Keratinocyte (primary cell): ENCODE measurements around the gene CD300LD. TPM values are rescaled to one million over a fixed set of nuclear protein-coding genes. Genes with fewer than 3 reads are reported as not detected.

Experiments
- DNase-seq: peaks from one replicate; pipeline ENCODE4 v3.0.0-alpha.2; 2011; ENCODE audit warnings: low read depth, missing footprints, low spot score
- FAIRE-seq: peaks from 2 replicates; lab custom pipeline; 2011; peaks lifted over from hg19 to GRCh38; lab: Jason Lieb, UNC
- H2AFZ ChIP-seq: 2 replicates; pipeline ENCODE4 v1.6.0; 2012; ENCODE audit warnings: low read length, control low read depth, inconsistent platforms; ENCODE audit not compliant: control insufficient read depth
- H3K27ac ChIP-seq: 2 replicates; pipeline ENCODE4 v1.5.1; 2011; ENCODE audit warnings: low read length; ENCODE audit not compliant: control insufficient read depth, insufficient read depth
- H3K27me3 ChIP-seq: 3 replicates; pipeline ENCODE4 v1.6.0; 2011; ENCODE audit warnings: low read length; ENCODE audit not compliant: control insufficient read depth, insufficient read depth; ENCODE audit errors: extremely low read depth
- H3K36me3 ChIP-seq, 2 experiments: 2 replicates in 1 of 2; 3 replicates in 1 of 2; pipeline ENCODE4 v1.5.1; 2011; ENCODE audit warnings: low read length in 2 of 2, mild to moderate bottlenecking in 1 of 2; ENCODE audit not compliant: control insufficient read depth in 2 of 2, insufficient read depth in 2 of 2; ENCODE audit errors: extremely low read depth in 1 of 2
- H3K4me1 ChIP-seq: 3 replicates; pipeline ENCODE4 v1.5.1; 2011; ENCODE audit warnings: low read length; ENCODE audit not compliant: control insufficient read depth, insufficient read depth; ENCODE audit errors: extremely low read depth
- H3K4me2 ChIP-seq: 3 replicates; pipeline ENCODE4 v1.6.0; 2011; ENCODE audit warnings: low read depth, low read length; ENCODE audit not compliant: control insufficient read depth, insufficient read depth; ENCODE audit errors: extremely low read depth
- H3K4me3 ChIP-seq, 3 experiments: fragments of 200-600 bp in 1 of 3; sonication (generic) in 1 of 3; 2 replicates in 2 of 3; 3 replicates in 1 of 3; pipeline ENCODE4 v1.5.1; 2011 to 2016; ENCODE audit warnings: low read length in 3 of 3, mild to moderate bottlenecking in 3 of 3, control low read depth in 2 of 3, inconsistent platforms in 1 of 3, low read depth in 1 of 3, mixed read lengths in 1 of 3, mixed run types in 1 of 3, moderate library complexity in 1 of 3; ENCODE audit not compliant: control insufficient read depth in 2 of 3, insufficient read depth in 2 of 3; ENCODE audit errors: extremely low read depth in 1 of 3
- H3K79me2 ChIP-seq: 2 replicates; pipeline ENCODE4 v1.6.0; 2012; ENCODE audit warnings: low read length; ENCODE audit not compliant: control insufficient read depth, insufficient read depth
- H3K9ac ChIP-seq: 3 replicates; pipeline ENCODE4 v1.6.0; 2011; ENCODE audit warnings: low read length; ENCODE audit not compliant: control insufficient read depth, insufficient read depth; ENCODE audit errors: extremely low read depth
- H3K9me1 ChIP-seq: 3 replicates; pipeline ENCODE4 v1.6.0; 2011; ENCODE audit warnings: low read length; ENCODE audit not compliant: control insufficient read depth, insufficient read depth; ENCODE audit errors: extremely low read depth
- H3K9me3 ChIP-seq: 2 replicates; pipeline ENCODE4 v1.5.1; 2012; ENCODE audit warnings: low read depth, low read length; ENCODE audit not compliant: control insufficient read depth
- H4K20me1 ChIP-seq: 3 replicates; pipeline ENCODE4 v1.6.0; 2011; ENCODE audit warnings: low read length; ENCODE audit not compliant: control insufficient read depth, insufficient read depth; ENCODE audit errors: extremely low read depth
- EZH2 ChIP-seq: IDR thresholded peaks from one replicate; pipeline ENCODE4 v1.6.1; 2012; ENCODE audit warnings: inconsistent platforms, mild to moderate bottlenecking, low read length, moderate library complexity
- dilution Hi-C: fragments of 300-500 bp; cut with MboI; formaldehyde crosslinking; loops from one replicate; pipeline ENCODE4 v1.7.0; 2020; ENCODE audit warnings: low sequenced_read_pairs; ENCODE audit not compliant: extremely low pct_ligation_motif_present
- polyA plus RNA-seq, 5 experiments: library from polyadenylated mRNA; depleted of rRNA in 3 of 5; stranded (reverse) in 3 of 5; stranded (forward) in 1 of 5; unstranded in 1 of 5; fragments of >200 nt; gene quantifications; 1 replicate in 1 of 5; 2 replicates in 3 of 5; 3 replicates in 1 of 5; pipeline versions ENCODE4 v1.2.1 to v1.2.3, GENCODE V29; 2011 to 2012; ENCODE audit warnings: missing spikeins in 2 of 5, low read depth in 1 of 5, low replicate concordance in 1 of 5
- TF ChIP-seq, protein P1 (sequence below), 3 experiments: IDR thresholded peaks in 1 of 3; conservative IDR thresholded peaks in 1 of 3; optimal IDR thresholded peaks in 1 of 3; 2 replicates in 2 of 3; 3 replicates in 1 of 3; pipeline versions ENCODE3 to v1.5.1; 2011; ENCODE audit warnings: low read length in 3 of 3, mild to moderate bottlenecking in 3 of 3, moderate library complexity in 2 of 3, control low read depth in 1 of 3, inconsistent platforms in 1 of 3; ENCODE audit not compliant: insufficient read depth in 2 of 3; ENCODE audit errors: extremely low read depth in 1 of 3

CD300LD gene
- polyA plus RNA-seq, 1 donor (not counting 4 experiments of a cell fraction or from before 2014, with no cell fraction given), result not detected

DNA sequence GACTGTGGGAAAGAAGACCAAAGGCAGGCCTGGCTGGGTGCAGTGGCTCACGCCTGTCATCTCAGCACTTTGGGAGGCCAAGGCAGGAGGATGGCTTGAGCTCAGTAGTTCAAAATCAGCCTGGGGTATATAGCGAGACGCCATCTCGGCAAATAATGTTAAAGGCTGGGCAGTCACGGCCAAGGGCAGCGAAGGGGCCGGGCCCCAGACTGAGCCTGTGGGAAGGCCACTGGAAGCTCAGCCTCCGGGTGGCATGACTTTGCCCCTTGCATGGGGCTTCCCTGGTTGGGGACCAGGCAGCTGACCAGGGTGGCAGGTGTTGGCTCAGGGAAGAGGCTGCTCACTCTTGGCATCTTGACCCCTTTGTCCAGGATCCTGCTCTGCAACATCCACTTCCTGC is 14.0 kb upstream of the CD300LD start:
- no peak for DNase-seq
- FAIRE-seq, result no peak
- TF ChIP-seq, protein P1, sequence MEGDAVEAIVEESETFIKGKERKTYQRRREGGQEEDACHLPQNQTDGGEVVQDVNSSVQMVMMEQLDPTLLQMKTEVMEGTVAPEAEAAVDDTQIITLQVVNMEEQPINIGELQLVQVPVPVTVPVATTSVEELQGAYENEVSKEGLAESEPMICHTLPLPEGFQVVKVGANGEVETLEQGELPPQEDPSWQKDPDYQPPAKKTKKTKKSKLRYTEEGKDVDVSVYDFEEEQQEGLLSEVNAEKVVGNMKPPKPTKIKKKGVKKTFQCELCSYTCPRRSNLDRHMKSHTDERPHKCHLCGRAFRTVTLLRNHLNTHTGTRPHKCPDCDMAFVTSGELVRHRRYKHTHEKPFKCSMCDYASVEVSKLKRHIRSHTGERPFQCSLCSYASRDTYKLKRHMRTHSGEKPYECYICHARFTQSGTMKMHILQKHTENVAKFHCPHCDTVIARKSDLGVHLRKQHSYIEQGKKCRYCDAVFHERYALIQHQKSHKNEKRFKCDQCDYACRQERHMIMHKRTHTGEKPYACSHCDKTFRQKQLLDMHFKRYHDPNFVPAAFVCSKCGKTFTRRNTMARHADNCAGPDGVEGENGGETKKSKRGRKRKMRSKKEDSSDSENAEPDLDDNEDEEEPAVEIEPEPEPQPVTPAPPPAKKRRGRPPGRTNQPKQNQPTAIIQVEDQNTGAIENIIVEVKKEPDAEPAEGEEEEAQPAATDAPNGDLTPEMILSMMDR (optimal IDR thresholded peaks at IDR 0.05 in 1 of 3, IDR thresholded peaks at IDR 0.05 in 1 of 3, conservative IDR thresholded peaks at IDR 0.05 in 1 of 3; ENCODE audit: extremely low read depth in 1 of 3, insufficient read depth in 2 of 3, low read length in 3 of 3), result no peak
- TF ChIP-seq EZH2, result no peak
- no peak overlapping the region for H3K4me2 ChIP-seq
- H3K9me3 ChIP-seq, result no peaks in the 10 kb centered on the region
- H4K20me1 ChIP-seq, result no peaks in the 10 kb centered on the region
- H3K4me3 ChIP-seq, result no peak overlapping the region
- no peak overlapping the region for H2AFZ ChIP-seq
- H3K9ac ChIP-seq, result no peak overlapping the region
- dilution Hi-C loops, result no loop called here
- H3K27ac ChIP-seq, result no peak overlapping the region
- peaks cover 15% of the 10 kb centered on the region for H3K4me1 ChIP-seq
- no peaks in the 10 kb centered on the region for H3K9me1 ChIP-seq
- H3K36me3 ChIP-seq, result no peaks in the 10 kb centered on the region
- no peaks in the 10 kb centered on the region for H3K79me2 ChIP-seq
- peaks cover 4% of the 10 kb centered on the region for H3K27me3 ChIP-seq

DNA sequence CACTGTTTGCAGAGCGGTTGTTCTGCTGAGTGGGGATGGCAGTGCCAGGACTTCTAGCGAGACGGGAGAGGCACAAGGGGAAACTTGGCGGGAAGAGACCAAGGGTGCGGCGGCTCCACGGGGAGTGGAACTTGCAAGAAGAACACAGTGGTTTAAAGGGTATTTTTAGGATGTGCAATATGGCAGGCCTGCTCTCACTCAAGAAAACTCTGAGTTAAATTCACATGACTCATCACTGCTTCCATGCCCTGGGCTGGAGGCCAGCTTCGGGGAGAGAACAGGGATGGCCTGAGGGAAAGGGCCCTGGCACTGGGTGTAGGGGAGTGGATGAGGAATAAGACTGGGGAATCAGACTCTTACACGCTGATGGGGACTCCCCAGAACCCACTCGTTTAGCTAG is 13.3 kb upstream of the CD300LD start:
- peak overlapping the region; percentile 44 for H3K27ac ChIP-seq

More for the DNA sequence above, 13.3 kb upstream of the CD300LD start:
- H3K36me3 ChIP-seq, result no peaks in the 10 kb centered on the region
- H3K4me3 ChIP-seq, result peak overlapping the region in 1 of 3 experiments; percentile 4
- no peak overlapping the region for H3K9ac ChIP-seq
- FAIRE-seq (peak; percentile 73), DNase-seq (peak; percentile 48)
- H3K27me3 ChIP-seq, result peaks cover 3% of the 10 kb centered on the region
- no peaks in the 10 kb centered on the region for H3K79me2 ChIP-seq
- no peaks in the 10 kb centered on the region for H4K20me1 ChIP-seq
- no peaks in the 10 kb centered on the region for H3K9me1 ChIP-seq
- H2AFZ ChIP-seq, result peak overlapping the region; percentile 69
- dilution Hi-C loops, result no loop called here
- TF ChIP-seq, protein P1 (optimal IDR thresholded peaks at IDR 0.05 in 1 of 3, IDR thresholded peaks at IDR 0.05 in 1 of 3, conservative IDR thresholded peaks at IDR 0.05 in 1 of 3; ENCODE audit: extremely low read depth in 1 of 3, insufficient read depth in 2 of 3, low read length in 3 of 3), result no peak
- no peak for TF ChIP-seq EZH2
- H3K4me2 ChIP-seq, result peak overlapping the region; percentile 74
- H3K4me1 ChIP-seq, result peaks cover 15% of the 10 kb centered on the region
- no peaks in the 10 kb centered on the region for H3K9me3 ChIP-seq
